ENCODE measurements around the gene PLSCR3.

Gene PLSCR3

GRCh38 chr17:7363311-7363710 lies 31.0 kb downstream of the PLSCR3 start:
- H3K4me3 ChIP-seq (ENCODE audit: low read depth, low read length): no peak overlapping the region
- TF ChIP-seq, protein P1, sequence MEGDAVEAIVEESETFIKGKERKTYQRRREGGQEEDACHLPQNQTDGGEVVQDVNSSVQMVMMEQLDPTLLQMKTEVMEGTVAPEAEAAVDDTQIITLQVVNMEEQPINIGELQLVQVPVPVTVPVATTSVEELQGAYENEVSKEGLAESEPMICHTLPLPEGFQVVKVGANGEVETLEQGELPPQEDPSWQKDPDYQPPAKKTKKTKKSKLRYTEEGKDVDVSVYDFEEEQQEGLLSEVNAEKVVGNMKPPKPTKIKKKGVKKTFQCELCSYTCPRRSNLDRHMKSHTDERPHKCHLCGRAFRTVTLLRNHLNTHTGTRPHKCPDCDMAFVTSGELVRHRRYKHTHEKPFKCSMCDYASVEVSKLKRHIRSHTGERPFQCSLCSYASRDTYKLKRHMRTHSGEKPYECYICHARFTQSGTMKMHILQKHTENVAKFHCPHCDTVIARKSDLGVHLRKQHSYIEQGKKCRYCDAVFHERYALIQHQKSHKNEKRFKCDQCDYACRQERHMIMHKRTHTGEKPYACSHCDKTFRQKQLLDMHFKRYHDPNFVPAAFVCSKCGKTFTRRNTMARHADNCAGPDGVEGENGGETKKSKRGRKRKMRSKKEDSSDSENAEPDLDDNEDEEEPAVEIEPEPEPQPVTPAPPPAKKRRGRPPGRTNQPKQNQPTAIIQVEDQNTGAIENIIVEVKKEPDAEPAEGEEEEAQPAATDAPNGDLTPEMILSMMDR (IDR thresholded peaks at IDR 0.05; ENCODE audit: low read depth, low read length): no peak

DNA sequence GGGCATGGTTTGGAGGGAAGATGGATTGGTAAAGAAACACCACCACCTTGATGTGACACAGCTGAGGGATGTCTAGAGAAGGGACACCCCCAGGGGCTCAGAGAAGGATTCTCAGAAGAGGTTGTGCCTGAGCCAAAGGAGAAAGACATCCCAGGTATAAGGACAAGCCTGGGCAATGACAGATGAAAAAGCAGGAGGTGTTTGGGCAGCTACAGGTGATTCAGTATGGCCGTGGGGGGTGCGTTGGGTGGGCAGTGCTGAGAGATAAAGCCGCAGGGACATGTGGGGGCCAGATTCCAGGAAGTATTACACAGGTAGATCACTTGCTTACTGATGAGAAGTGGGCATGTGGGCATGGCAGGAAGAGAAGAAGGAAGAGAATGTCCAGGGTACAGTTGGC lies 32.4 kb downstream of the PLSCR3 start:
- H3K4me3 ChIP-seq (ENCODE audit: low read depth, low read length): no peak overlapping the region
- TF ChIP-seq, protein P1 (IDR thresholded peaks at IDR 0.05; ENCODE audit: low read depth, low read length): no peak

- no peak overlapping the region for H3K4me3 ChIP-seq (ENCODE audit: low read depth, low read length)
- TF ChIP-seq, protein P1 (IDR thresholded peaks at IDR 0.05; ENCODE audit: low read depth, low read length): no peak
These were observed 36.9 kb downstream of the PLSCR3 start for GRCh38 chr17:7357381-7357780.

GRCh38 chr17:7356756-7357155 lies 37.6 kb downstream of the PLSCR3 start:
- TF ChIP-seq, protein P1 (IDR thresholded peaks at IDR 0.05; ENCODE audit: low read depth, low read length): no peak

GRCh38 chr17:7356072-7356549 lies 38.2 kb downstream of the PLSCR3 start:
- TF ChIP-seq, protein P1 (IDR thresholded peaks at IDR 0.05; ENCODE audit: low read depth, low read length): peak; percentile 78
- H3K4me3 ChIP-seq (ENCODE audit: low read depth, low read length): no peak overlapping the region

More at GRCh38 chr17:7356756-7357155, 37.6 kb downstream of the PLSCR3 start:
- no peak overlapping the region for H3K4me3 ChIP-seq (ENCODE audit: low read depth, low read length)

GRCh38 chr17:7355573-7355972 lies 38.8 kb downstream of the PLSCR3 start:
- no peak overlapping the region for H3K4me3 ChIP-seq (ENCODE audit: low read depth, low read length)
- TF ChIP-seq, protein P1 (IDR thresholded peaks at IDR 0.05; ENCODE audit: low read depth, low read length): no peak

GRCh38 chr17:7355053-7355452 lies 39.3 kb downstream of the PLSCR3 start, which contains the start of gene TMEM95:
Gene TMEM95, plus strand, starts transcription at chr17:7355156. Its CDS starts 49 bp downstream, at chr17:7355205.
- H3K4me3 ChIP-seq (ENCODE audit: low read depth, low read length): 0 out of 2 replicates have a peak within 1 kb of the TSS, but pooled peaks have one; percentile 2
- TF ChIP-seq, protein P1 (IDR thresholded peaks at IDR 0.05; ENCODE audit: low read depth, low read length): no peak

Measured in WI38 (cell line).